Aorta (tissue), 5 donors: ENCODE data around the gene CHCHD6. TPM values are rescaled to one million over a fixed set of nuclear protein-coding genes. Genes with fewer than 3 reads are reported as not detected.

Experiments used
- ATAC-seq: fragments of 200-7000 bp; cut with Tn5 transposase; one replicate; pipeline ENCODE4 v1.9.1; 2022; ENCODE audit warnings: moderate library complexity; ENCODE audit not compliant: low FRiP score
- DNase-seq, 2 donors: peaks; one replicate each; pipeline ENCODE4 v3.0.0-alpha.2; 2020
- H3K27ac ChIP-seq, 2 donors: one replicate each; pipeline ENCODE4 v1.5.1; 2013; ENCODE audit warnings: low read length in 2 of 2, mild to moderate bottlenecking in 2 of 2, moderate library complexity in 2 of 2, control low read depth in 1 of 2, inconsistent platforms in 1 of 2, low read depth in 1 of 2
- H3K27me3 ChIP-seq, 2 donors: one replicate each; pipeline ENCODE4 v1.6.1; 2013; ENCODE audit warnings: control low read depth in 1 of 2, low read length in 1 of 2, mild to moderate bottlenecking in 1 of 2, moderate library complexity in 1 of 2; ENCODE audit not compliant: insufficient read depth in 2 of 2, control insufficient read depth in 1 of 2
- H3K36me3 ChIP-seq, 2 donors: one replicate each; pipeline ENCODE4 v1.6.1; 2013; ENCODE audit warnings: control low read depth in 1 of 2, low read length in 1 of 2, mild to moderate bottlenecking in 1 of 2; ENCODE audit not compliant: insufficient read depth in 2 of 2, control insufficient read depth in 1 of 2
- H3K4me1 ChIP-seq, 2 donors: one replicate each; pipeline ENCODE4 v1.6.1; 2013; ENCODE audit warnings: low read length in 2 of 2, control low read depth in 1 of 2, mild to moderate bottlenecking in 1 of 2, moderate library complexity in 1 of 2; ENCODE audit not compliant: insufficient read depth in 2 of 2, control insufficient read depth in 1 of 2
- H3K4me3 ChIP-seq, 2 donors: one replicate each; pipeline ENCODE4 v1.5.1; 2013; ENCODE audit warnings: low read length in 2 of 2, control low read depth in 1 of 2, mild to moderate bottlenecking in 1 of 2
- H3K9me3 ChIP-seq: one replicate; pipeline ENCODE4 v1.6.1; 2013; ENCODE audit warnings: mild to moderate bottlenecking, low read length; ENCODE audit not compliant: control insufficient read depth
- WGBS, 2 donors: extraction: QIAGEN DNeasy Blood & Tissue Kit; methylation state at CpG; one replicate each; pipeline ENCODE4 v1.1.7; 2013; 5-methylcytosine and 5-hydroxymethylcytosine counted together
- intact Hi-C, 2 donors: fragments of 100-400 bp; cut with DNase I; formaldehyde crosslinking; loops; one replicate each; pipeline versions ENCODE4 v1.14.2 to v1.15.0; 2022
- polyA plus RNA-seq, 2 donors: library from polyadenylated mRNA; stranded (reverse); fragments of 200-250 nt; gene quantifications; one replicate each; pipeline ENCODE4 v1.2.3, GENCODE V29; 2013
- total RNA-seq, 2 donors: library from RNA; stranded (reverse); fragmentation: NEBNext Ultra II Directional; extraction: Animal tissue kit (Norgen Biotek cat#: 25700); gene quantifications; one replicate each; pipeline ENCODE4 v1.2.1, GENCODE V29; 2021
- donor health status: healthy with polysubstance abuse.
- donor health status: Bipolar disorder and iron deficiency.
- donor health status: DM: no; HTN: no; CAD: no.
- donor health status: DM: no; HTN: no; CAD: no.
- donor health status: DM: yes; HTN: yes; CAD: no.

CHCHD6 gene
- total and polyA plus RNA-seq, 4 donors, result 10.8 to 24.6 (median 11.9) TPM

DNA sequence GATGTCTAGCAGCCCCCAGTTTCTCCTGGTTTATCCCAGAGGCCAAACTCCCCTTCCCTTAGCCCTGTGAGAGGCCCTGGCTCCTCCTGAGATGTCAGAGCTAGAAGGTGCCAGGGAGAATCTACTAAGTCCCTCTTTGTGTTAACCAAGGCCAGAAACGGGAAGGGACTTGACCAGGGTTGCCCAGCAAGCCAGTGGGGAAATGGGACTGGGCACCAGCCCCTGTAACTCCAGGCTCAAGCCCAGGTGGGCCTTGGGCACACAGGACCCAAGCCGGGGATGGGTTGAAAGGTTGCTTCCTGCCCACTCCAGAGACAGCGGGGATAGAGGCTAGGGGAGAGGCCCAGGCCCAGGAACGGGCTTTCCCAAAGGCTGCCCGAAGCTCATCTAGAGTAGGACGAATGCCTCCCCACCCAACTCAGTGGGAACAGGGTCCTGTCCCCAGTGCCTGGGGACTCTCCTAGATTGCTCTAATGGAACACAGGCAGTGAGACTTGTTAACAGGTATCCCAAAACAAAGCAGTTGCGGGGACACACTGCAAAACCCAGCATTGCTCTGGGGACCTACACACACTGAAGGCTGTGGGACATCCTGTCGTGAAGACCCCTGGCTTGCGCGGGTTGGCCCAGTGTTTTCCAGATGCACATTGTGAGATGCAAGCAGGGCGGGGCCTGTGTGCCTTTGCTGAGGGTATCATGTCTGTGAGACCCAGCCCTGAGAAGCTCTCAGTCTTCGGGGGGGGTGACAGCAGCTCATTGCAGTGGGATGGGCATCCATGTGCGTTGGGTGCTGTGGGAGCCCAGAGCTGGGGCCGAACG is 36.2 kb upstream of the CHCHD6 start:
- WGBS, 2 donors, result 90 to 91% methylated on average over 15 of the region's 15 CpGs
- no peak for ATAC-seq
- Histone ChIP-seq H3K9me3 (no peaks in the 10 kb centered on the region), H3K4me1 (no peaks in the 10 kb centered on the region), H3K4me3 (no peak overlapping the region), H3K36me3 (no peaks in the 10 kb centered on the region), H3K27ac (no peak overlapping the region), H3K27me3 (no peaks in the 10 kb centered on the region)
- intact Hi-C loops, result no loop called here
- no peak for DNase-seq

DNA sequence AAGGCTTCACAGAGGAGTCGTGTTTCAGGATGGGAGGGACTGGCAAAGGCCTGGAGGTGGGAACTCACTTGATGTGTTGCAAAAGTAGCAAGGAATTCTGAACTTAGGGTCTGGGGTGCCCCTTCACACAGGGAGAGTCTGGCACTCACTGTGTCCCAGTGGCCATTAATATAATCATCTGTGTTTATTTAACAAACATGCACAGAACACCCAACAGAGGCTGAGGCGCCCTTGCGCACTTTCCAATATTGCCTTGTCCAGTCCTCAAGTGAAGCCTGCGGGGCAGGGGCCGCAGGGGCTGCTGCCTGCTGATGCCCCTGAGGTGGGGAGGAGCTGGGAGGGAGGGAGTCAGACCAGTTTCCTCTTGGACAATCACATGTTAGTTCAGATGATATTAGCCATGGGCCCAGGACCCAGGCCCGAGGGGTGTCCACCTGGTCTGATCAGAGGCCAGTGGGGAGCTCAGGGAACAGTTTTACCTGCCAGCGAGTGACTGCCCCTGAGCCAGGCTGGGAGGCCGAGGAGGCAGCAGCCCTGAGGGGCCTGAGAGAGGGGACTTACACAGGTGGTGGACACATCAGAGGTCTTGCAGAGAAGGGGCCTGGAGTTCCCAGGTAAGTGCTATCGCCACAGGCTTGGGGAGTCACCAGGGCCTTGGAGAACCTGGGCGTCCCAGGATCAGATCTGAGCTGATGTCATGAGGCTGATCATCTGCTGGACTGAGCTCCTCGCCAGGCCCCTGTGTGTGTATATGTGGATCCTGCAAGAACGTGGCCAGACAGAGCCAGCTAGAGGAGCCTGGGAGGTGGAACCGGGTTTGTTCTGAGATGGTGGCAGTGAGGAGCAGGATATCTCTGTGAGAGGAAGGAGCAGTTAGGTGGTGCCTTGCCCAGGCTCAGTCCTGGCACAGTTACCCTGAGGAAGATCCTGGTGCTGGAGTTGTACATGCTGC is 35.3 kb upstream of the CHCHD6 start:
- no peak overlapping the region for H3K27ac ChIP-seq
- no peak for ATAC-seq
- H3K9me3 ChIP-seq, result no peaks in the 10 kb centered on the region
- intact Hi-C loops, result no loop called here
- 90 to 91% methylated on average over 13 of the region's 13 CpGs for WGBS, 2 donors
- H3K4me3 ChIP-seq, result no peak overlapping the region
- no peaks in the 10 kb centered on the region for H3K36me3 ChIP-seq
- no peaks in the 10 kb centered on the region for H3K27me3 ChIP-seq
- no peaks in the 10 kb centered on the region for H3K4me1 ChIP-seq
- no peak for DNase-seq

DNA sequence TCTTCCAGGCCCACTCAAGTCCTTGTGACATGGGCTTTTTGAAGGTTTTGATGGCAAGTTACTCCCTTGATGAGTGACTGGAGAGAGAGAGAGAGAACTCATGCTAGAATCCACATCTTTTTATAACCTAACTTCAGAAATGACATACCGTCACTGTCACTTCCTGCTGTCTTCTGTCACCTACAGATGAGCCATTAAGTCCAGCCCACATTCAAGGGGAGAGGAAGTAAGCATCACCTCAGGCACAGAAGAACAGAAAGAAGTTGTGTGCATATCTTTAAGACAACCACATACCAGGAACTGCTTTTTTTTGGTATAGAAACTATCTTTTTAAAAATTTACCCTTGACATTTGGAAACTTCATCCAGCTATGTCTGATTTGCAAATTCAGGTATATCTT is 32.5 kb upstream of the CHCHD6 start:
- DNase-seq, result no peak
- H3K36me3 ChIP-seq, result no peaks in the 10 kb centered on the region
- H3K27ac ChIP-seq, result no peak overlapping the region
- intact Hi-C loops, result loop anchor here in 1 of 2 donors (10.0 kb wide), 1 partner anchor 313 kb away; the partner anchor contains the start of gene PLXNA1
- H3K9me3 ChIP-seq, result no peaks in the 10 kb centered on the region
- no peaks in the 10 kb centered on the region for H3K4me1 ChIP-seq
- no peak overlapping the region for H3K4me3 ChIP-seq
- WGBS, 2 donors, result 76 to 80% methylated on average over 1 of the region's 1 CpG
- ATAC-seq, result no peak
- H3K27me3 ChIP-seq, result no peaks in the 10 kb centered on the region

DNA sequence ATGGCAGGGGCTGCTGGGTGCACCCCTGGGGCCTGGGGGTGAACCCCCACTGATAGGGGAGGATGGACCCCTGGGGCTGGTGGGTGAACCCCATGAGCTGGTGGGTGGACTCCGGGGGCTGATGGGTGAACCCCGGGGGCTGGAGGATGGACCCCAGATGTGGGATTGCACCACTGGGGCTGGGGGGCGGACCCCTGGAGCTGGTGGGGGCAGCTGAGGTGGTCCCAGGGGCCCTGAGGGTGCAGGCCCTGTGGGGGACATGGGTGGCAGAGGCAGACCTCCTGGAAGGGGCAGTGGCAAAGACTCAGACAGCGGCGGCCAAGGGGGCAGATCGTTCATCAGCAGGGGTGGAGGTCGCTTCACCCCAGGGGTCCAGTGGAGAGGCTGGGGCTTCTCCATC is 31.7 kb upstream of the CHCHD6 start:
- Histone ChIP-seq H3K4me3 (no peak overlapping the region), H3K27ac (no peak overlapping the region), H3K36me3 (no peaks in the 10 kb centered on the region), H3K9me3 (no peaks in the 10 kb centered on the region), H3K27me3 (no peaks in the 10 kb centered on the region), H3K4me1 (no peaks in the 10 kb centered on the region)
- ATAC-seq (no peak), DNase-seq (no peak)
- WGBS, 2 donors, result 83 to 86% methylated on average over 7 of the region's 7 CpGs
- intact Hi-C loops, result loop anchor here in 1 of 2 donors (10.0 kb wide), 1 partner anchor 312 kb away; the partner anchor contains the start of gene PLXNA1

DNA sequence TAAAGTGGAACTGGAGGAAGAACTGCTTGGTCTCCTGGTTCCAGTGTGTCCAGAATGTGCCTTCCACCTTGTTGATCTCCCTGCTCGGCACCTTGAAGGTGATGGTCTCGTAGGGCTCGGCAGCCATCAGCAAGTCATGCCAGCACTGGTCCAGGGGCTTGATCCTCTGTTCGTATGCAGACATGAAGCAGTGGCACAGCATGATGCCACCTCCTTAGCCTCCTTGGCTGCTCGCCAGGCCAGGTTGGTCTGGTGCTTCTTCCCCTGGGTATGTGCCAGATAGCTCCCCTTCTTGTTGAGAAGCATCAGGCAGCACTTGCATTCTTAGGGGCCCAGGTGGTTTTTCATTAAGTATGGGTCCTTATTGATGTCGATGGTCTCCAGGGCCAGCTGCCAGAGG is 31.3 kb upstream of the CHCHD6 start:
- no peak for DNase-seq
- Histone ChIP-seq H3K4me3 (no peak overlapping the region), H3K36me3 (no peaks in the 10 kb centered on the region), H3K4me1 (no peaks in the 10 kb centered on the region), H3K27ac (no peak overlapping the region), H3K27me3 (no peaks in the 10 kb centered on the region), H3K9me3 (no peaks in the 10 kb centered on the region)
- no peak for ATAC-seq
- intact Hi-C loops, result loop anchor here in 1 of 2 donors (10.0 kb wide), 1 partner anchor 312 kb away; the partner anchor contains the start of gene PLXNA1
- WGBS, 2 donors, result 85 to 86% methylated on average over 6 of the region's 6 CpGs

DNA sequence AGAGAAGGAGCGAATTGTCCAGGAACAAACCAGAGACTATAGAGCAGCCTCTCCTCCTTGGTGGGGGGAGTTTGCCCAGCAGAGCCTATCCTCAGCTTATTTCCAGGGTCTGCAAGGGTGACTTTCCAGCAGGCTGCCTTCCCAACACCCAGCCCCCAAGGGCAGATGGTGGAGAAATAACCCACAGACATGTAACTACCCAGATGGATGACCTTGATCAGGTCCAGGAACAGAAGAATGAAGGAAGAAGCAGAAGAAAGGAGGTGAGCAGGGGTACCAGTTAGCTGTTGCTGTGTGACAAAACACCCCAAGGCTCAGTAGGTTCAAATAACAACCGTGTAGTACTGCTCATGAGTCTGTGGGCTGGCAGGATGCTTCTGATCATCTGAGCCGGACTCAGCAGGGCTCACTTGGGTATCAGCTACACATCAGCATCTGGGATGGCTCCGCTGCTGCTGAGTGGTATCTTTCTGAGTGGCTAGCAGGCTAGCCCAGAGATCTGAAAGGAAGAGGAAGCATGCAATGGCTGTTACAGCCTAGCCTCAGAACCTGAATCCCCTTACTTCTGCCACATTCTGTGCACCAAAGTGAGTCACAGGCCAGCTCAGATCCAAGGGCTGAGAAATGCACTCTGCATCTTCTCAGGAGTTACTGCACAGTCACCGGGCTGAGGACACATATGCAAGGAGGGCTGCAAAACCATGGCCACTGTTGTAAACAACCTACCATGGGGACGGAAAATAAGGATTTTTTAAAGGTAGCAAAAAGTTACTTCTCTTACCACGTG is 26.9 kb upstream of the CHCHD6 start:
- WGBS, 2 donors, result 78 to 82% methylated on average over 7 of the region's 7 CpGs
- no peaks in the 10 kb centered on the region for H3K9me3 ChIP-seq
- H3K27ac ChIP-seq, result no peak overlapping the region
- ATAC-seq (no peak), DNase-seq (no peak)
- H3K4me1 ChIP-seq, result no peaks in the 10 kb centered on the region
- intact Hi-C loops, result loop anchor here (5.0 to 10.0 kb wide), 2 partner anchors 75 to 308 kb away; partner anchors contain the start of gene PLXNA1 (in 1 of the 2)
- no peaks in the 10 kb centered on the region for H3K36me3 ChIP-seq
- no peak overlapping the region for H3K4me3 ChIP-seq
- H3K27me3 ChIP-seq, result no peaks in the 10 kb centered on the region

DNA sequence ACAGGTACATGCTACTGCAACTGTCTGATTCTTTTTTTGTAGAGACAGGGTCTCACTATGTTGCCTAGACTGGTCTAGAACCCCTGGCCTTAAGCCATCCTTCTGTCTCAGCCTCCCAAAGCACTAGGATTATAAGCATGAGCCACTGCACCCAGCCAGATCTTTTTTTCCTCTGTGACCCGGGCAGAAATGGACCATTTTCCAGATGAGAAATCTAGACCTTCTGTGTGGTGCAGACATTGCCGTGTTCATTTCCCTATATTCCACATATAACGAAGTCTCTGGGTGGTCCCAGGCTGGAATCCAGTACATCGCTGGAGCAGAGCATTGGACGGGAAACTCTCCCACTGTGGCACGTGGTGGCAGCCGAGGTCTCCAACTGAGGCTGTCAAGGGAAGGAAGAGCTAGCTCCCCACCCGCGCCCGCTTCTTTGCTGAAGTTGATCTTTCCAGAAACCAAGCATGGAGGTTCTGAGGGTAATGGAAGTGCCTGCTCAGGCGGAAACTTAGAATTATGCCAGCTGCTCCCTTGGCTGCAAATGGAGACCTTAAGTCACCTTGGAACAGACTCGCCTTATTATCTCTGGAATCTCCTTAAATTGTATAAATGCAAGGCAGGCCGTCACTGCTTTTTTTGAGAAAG is 26.1 kb upstream of the CHCHD6 start:
- Histone ChIP-seq H3K27ac (no peak overlapping the region), H3K4me3 (no peak overlapping the region), H3K4me1 (no peaks in the 10 kb centered on the region), H3K36me3 (no peaks in the 10 kb centered on the region), H3K27me3 (no peaks in the 10 kb centered on the region), H3K9me3 (no peaks in the 10 kb centered on the region)
- DNase-seq (no peak), ATAC-seq (no peak)
- intact Hi-C loops, result loop anchor here (2.0 to 10.0 kb wide), 4 partner anchors 74 to 867 kb away; partner anchors contain the start of gene PLXNA1 (in 2 of the 2)
- WGBS, 2 donors, result 24 to 29% methylated on average over 13 of the region's 13 CpGs
